Mammary epithelial cell (primary cell): ENCODE measurements around the gene ARL5C.

ENCODE experiments used
- CTCF ChIP-seq, 2 donors: IDR thresholded peaks in 1 of 2; conservative IDR thresholded peaks in 1 of 2; 2 replicates each; pipeline ENCODE4 v1.5.1; 2011 to 2012; ENCODE audit warnings: inconsistent platforms in 2 of 2, low read length in 2 of 2, mild to moderate bottlenecking in 2 of 2, control low read depth in 1 of 2, low read depth in 1 of 2; ENCODE audit not compliant: insufficient read depth in 1 of 2; ENCODE audit errors: extremely low read depth in 1 of 2
- EZH2 ChIP-seq: IDR thresholded peaks from 2 replicates; pipeline ENCODE4 v1.6.1; 2012; ENCODE audit warnings: low read length, inconsistent platforms, borderline replicate concordance

GRCh38 chr17:39196241-39196807 is 30.4 kb upstream of the ARL5C start:
- no peak for TF ChIP-seq CTCF (conservative IDR thresholded peaks at IDR 0.05 in 1 of 2, IDR thresholded peaks at IDR 0.05 in 1 of 2; ENCODE audit: extremely low read depth in 1 of 2, insufficient read depth in 1 of 2, low read depth in 1 of 2, low read length in 2 of 2)
- no peak for TF ChIP-seq EZH2
